Stimulated activated CD8-positive, alpha-beta memory T cell treated with anti-CD3 and anti-CD28 coated beads, Interleukin-4, amount 100 ng/mL, for 48 hours (primary cell): ENCODE data around the gene HOXD8.

Source experiments
- DNase-seq: peaks from one replicate; pipeline ENCODE4 v3.0.0-alpha.2; 2020

Gene HOXD8

GRCh38 chr2:176148751-176149421, 19.4 kb downstream of the HOXD8 start:
- no peak for DNase-seq

GRCh38 chr2:176149481-176149938, 20.0 kb downstream of the HOXD8 start:
- no peak for DNase-seq

GRCh38 chr2:176149939-176150583, 20.6 kb downstream of the HOXD8 start:
- DNase-seq: no peak

- no peak for DNase-seq
These were observed 21.3 kb downstream of the HOXD8 start for GRCh38 chr2:176150584-176151441.

GRCh38 chr2:176151442-176152287, 22.2 kb downstream of the HOXD8 start, which contains the start of gene HOXD4:
Gene HOXD4 (plus strand): TSS chr2:176151550. CDS start chr2:176151634, 84 bp downstream.
- DNase-seq: no peak

- DNase-seq: no peak
These were observed 23.1 kb downstream of the HOXD8 start for GRCh38 chr2:176152350-176153181.

- no peak for DNase-seq
These were observed 25.2 kb downstream of the HOXD8 start for GRCh38 chr2:176154576-176155252.

GRCh38 chr2:176155356-176156044, 26.0 kb downstream of the HOXD8 start:
- DNase-seq: no peak

- no peak for DNase-seq
These were observed 26.8 kb downstream of the HOXD8 start for GRCh38 chr2:176156301-176156806.

- DNase-seq: no peak
These were observed 27.4 kb downstream of the HOXD8 start, which contains the start of gene HOXD3 for GRCh38 chr2:176156807-176157498. Gene HOXD3 (plus strand): TSS chr2:176157307. CDS start chr2:176169115, 11,808 bp downstream.

GRCh38 chr2:176157499-176158185, 28.1 kb downstream of the HOXD8 start:
- DNase-seq: no peak

GRCh38 chr2:176158186-176158591, 28.7 kb downstream of the HOXD8 start:
- DNase-seq: no peak

GRCh38 chr2:176158855-176159662, 29.6 kb downstream of the HOXD8 start:
- no peak for DNase-seq

GRCh38 chr2:176159663-176160250, 30.3 kb downstream of the HOXD8 start:
- DNase-seq: no peak

GRCh38 chr2:176160251-176160985, 30.9 kb downstream of the HOXD8 start:
- no peak for DNase-seq

- DNase-seq: no peak
These were observed 31.7 kb downstream of the HOXD8 start for GRCh38 chr2:176160986-176161824.
